Inflammatory macrophage treated with lipopolysaccharide for 4 hours (primary cell): ENCODE measurements around the gene C3AR1.
"Not testable (repeated sequence)": the region's sequence is repeated elsewhere in the genome, so short reads cannot be mapped to it uniquely, and the experiment has no call there.

Experiments used
- DNase-seq: peaks from one replicate; pipeline ENCODE4 v3.0.0-alpha.2; 2020

C3AR1 gene

GRCh38 chr12:8026291-8026900 is 39.8 kb downstream of the C3AR1 start:
- DNase-seq, result peak; percentile 98

DNA sequence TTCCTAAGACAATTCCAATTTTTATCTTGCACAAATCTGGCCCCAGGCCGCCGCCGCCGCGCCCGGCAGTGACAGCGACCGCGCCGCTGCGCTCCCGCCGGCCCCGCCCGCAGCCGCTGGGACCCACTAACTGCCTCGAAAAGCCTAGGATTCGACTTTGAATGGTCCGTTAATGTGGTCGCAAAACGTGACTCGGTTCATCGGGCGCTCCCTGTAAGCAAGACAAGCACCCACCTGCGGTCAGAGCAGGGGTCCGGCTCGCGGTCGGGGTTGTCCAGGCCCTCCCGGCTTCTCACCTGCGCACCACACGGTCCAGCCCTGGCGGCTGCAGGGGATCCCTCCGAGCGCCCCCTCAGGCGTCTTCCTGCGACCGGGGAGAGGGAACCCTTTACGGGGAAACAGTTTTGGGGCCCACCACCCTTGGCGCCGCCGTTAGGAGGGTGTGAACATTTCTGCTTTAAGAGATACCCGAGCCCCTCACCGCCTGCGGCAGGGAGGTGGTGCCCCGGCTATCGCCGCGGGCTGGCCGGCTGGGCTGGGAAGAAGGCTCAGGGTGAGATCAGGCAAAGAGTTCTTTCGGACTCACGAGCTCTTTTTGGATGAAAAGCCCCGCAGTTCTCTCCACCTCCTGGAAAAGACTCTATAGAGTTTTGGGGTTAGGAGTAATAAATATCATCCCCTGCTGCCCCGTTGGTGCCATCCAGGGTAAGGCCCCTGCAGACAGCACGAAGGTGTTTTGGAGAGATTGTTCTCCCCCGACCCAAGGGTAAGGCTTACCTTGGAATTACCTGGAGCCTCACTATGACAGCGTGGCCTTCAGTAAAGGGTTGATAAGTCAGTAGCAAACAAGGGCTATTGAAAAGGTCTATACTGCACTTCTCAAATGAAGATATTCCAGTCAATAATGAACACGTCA is 47.2 kb downstream of the C3AR1 start:
- no peak for DNase-seq

GRCh38 chr12:8018213-8018612 is 47.9 kb downstream of the C3AR1 start:
- not testable (repeated sequence) for DNase-seq

DNA sequence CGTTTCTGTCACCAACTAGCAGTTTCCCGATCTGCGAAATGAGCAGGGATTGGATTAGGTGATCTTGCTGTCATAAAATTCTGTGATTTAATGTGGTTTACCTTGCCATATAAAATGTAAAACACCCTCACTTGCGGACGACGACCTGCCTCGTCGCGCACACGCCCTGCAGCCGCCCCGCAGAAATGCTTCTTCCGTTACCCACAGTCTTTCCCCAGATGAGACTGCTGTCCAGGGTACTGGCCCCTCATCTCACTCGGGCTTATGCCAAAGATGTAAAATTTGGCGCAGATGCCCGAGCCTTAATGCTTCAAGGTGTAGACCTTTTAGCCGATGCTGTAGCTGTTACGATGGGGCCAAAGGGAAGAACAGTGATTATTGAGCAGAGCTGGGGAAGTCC is 51.3 kb downstream of the C3AR1 start:
- DNase-seq, result no peak

- no peak for DNase-seq
These were observed 53.4 kb downstream of the C3AR1 start for GRCh38 chr12:8012651-8013309.

GRCh38 chr12:8011331-8011730 is 54.8 kb downstream of the C3AR1 start:
- DNase-seq, result no peak
